Adrenal gland (tissue), 12 donors: ENCODE measurements around the gene ZBTB3. TPM values are rescaled to one million over a fixed set of nuclear protein-coding genes. Genes with fewer than 3 reads are reported as not detected.

Experiments
- DNase-seq, 7 donors: peaks; one replicate each; pipeline ENCODE4 v3.0.0-alpha.2; 2019 to 2020
- H3K27ac ChIP-seq, 5 donors: fragments of 200-600 bp; sonication (generic) in 4 of 5; 1 replicate in 3 of 5; 2 replicates in 2 of 5; pipeline versions ENCODE4 v1.5.1 to v1.8.0; 2016 to 2020; ENCODE audit warnings: mild to moderate bottlenecking in 1 of 5
- H3K27me3 ChIP-seq: fragments of 200-600 bp; 2 replicates; pipeline ENCODE4 v1.8.0; 2021
- H3K36me3 ChIP-seq, 2 donors: fragments of 200-600 bp; replicated peaks in 1 of 2; 1 replicate in 1 of 2; 2 replicates in 1 of 2; pipeline versions ENCODE4 v1.5.1 to v1.8.0; 2018 to 2022
- H3K4me1 ChIP-seq, 2 donors: fragments of 200-600 bp; replicated peaks in 1 of 2; 1 replicate in 1 of 2; 2 replicates in 1 of 2; pipeline versions ENCODE4 v1.5.1 to v1.8.0; 2018 to 2021
- H3K4me3 ChIP-seq, 4 donors: fragments of 200-600 bp; sonication (generic) in 3 of 4; one replicate each; pipeline ENCODE4 v1.5.1; 2016 to 2018
- H3K9me3 ChIP-seq, 3 donors: fragments of 200-600 bp; sonication (generic) in 1 of 3; replicated peaks in 1 of 3; 1 replicate in 2 of 3; 2 replicates in 1 of 3; pipeline versions ENCODE4 v1.5.1 to v1.8.0; 2016 to 2021
- CTCF ChIP-seq, 6 experiments: fragments of 450-650 bp in 4 of 6; fragments of 200-600 bp in 2 of 6; sonication (generic) in 1 of 6; IDR thresholded peaks; 1 replicate in 5 of 6; 2 replicates in 1 of 6; pipeline versions ENCODE4 v1.5.1 to v1.8.0; 2016 to 2021; ENCODE audit warnings: antibody characterized with exemption in 6 of 6, mild to moderate bottlenecking in 2 of 6, moderate library complexity in 1 of 6
- WGBS, 4 donors: extraction: QIAGEN DNeasy Blood & Tissue Kit in 2 of 4; methylation state at CpG; one replicate each; pipeline versions ENCODE4 v1.1.5 to v1.1.7; 2013 to 2017; 5-methylcytosine and 5-hydroxymethylcytosine counted together
- intact Hi-C, 2 donors: fragments of 100-400 bp; cut with DNase I; formaldehyde crosslinking; loops; one replicate each; pipeline versions ENCODE4 v1.14.1 to v1.15.0; 2022 to 2023
- microRNA-seq, 3 donors: library from miRNA; unstranded; fragments of <30 nt; microRNA quantifications; one replicate each; pipeline ENCODE4, GENCODE V29; 2017 to 2020
- polyA plus RNA-seq, 3 donors: library from polyadenylated mRNA; stranded (reverse); fragments of 200-250 nt in 2 of 3; fragments of 350-450 nt in 1 of 3; fragmentation: Illumina TruSeq in 1 of 3; extraction: RNeasy Lipid Tissue Mini Kit (QIAGEN cat#74804) in 1 of 3; gene quantifications; one replicate each; pipeline ENCODE4 v1.2.3, GENCODE V29; 2013 to 2014
- small RNA-seq, 2 donors: library from RNA; depleted of rRNA; stranded (forward); fragments of <200 nt; gene quantifications; one replicate each; pipeline ENCODE3, GENCODE V24; 2016
- total RNA-seq, 9 donors: library from RNA; depleted of rRNA in 4 of 9; stranded (reverse); fragments of >200 nt in 4 of 9; fragments of 120-200 nt in 1 of 9; fragmentation: NEBNext Ultra II Directional in 1 of 9; extraction: Animal tissue kit (Norgen Biotek cat#: 25700) in 1 of 9; gene quantifications; one replicate each; pipeline versions ENCODE4 v1.1.0 to v1.2.4, GENCODE V29; 2013 to 2023
- donor health status: healthy with polysubstance abuse.
- donor health status: Bipolar disorder and iron deficiency.
- donor health status: DM: yes; HTN: yes; CAD: no.
- donor health status: DM: no; HTN: no; CAD: no.
- donor health status: DM: no; HTN: no; CAD: no.
- donor health status: DM: yes; HTN: yes; CAD: no.

The ZBTB3 gene
- total and polyA plus RNA-seq, 12 donors, result 3.0 to 19.5 (median 10.3) TPM

- H3K27ac ChIP-seq, result no peak overlapping the region
- peaks cover 0 to 19% of the 10 kb centered on the region in 2 donors for H3K36me3 ChIP-seq
- no peak for DNase-seq
- intact Hi-C loops, result no loop called here
- no peak overlapping the region for H3K4me3 ChIP-seq
- TF ChIP-seq CTCF (IDR thresholded peaks at IDR 0.05), result no peak
- H3K9me3 ChIP-seq, result no peaks in the 10 kb centered on the region
- 82 to 92% (median 88%) methylated on average over 8 to 11 of the region's 11 CpGs for WGBS, 4 donors
- peaks cover 14 to 18% of the 10 kb centered on the region in 2 donors for H3K4me1 ChIP-seq
- no peaks in the 10 kb centered on the region for H3K27me3 ChIP-seq
Observed at GRCh38 chr11:62702246-62702645, 51.7 kb downstream of the ZBTB3 start.

Small RNAs within 50 kb of the gene (microRNA-seq; reads per million reads assigned to microRNA genes)
- gene MIR6514, result 1.8 to 3.1 (median 2.3) reads per million in 3 donors
- 0.38 to 0.57 (median 0.45) reads per million in 3 donors for gene MIR6748

Small RNAs within 50 kb of the gene (small RNA-seq; reads per million reads assigned to genes)
- gene MIR6514, result 0 to 0.17 reads per million in 2 donors

Other genes with a start within 250 kb of the ZBTB3 start
- 100 to 1,000 TPM in 8 of 9 donors, 10 to 100 TPM in 1; 54.2 to 307 (median 195) TPM for gene AHNAK, start 207.4 kb downstream of the ZBTB3 start, total RNA-seq
- gene AHNAK, start 207.4 kb downstream of the ZBTB3 start, polyA plus RNA-seq, result 10 to 100 TPM; 32.0 to 35.4 (median 32.7) TPM
- 1,000 to 10,000 TPM in 7 of 9 donors, 100 to 1,000 TPM in 2; 943 to 1,585 (median 1,192) TPM for gene EEF1G, start 180.3 kb downstream of the ZBTB3 start, total RNA-seq
- 1,000 to 10,000 TPM in 1 of 3 donors, 100 to 1,000 TPM in 2; 646 to 1,257 (median 934) TPM for gene EEF1G, start 180.3 kb downstream of the ZBTB3 start, polyA plus RNA-seq
- gene TUT1, start 162.6 kb downstream of the ZBTB3 start, total RNA-seq, result 10 to 100 TPM in 7 of 9 donors, 1 to 10 TPM in 2; 7.0 to 32.4 (median 14.9) TPM
- gene TUT1, start 162.6 kb downstream of the ZBTB3 start, polyA plus RNA-seq, result 10 to 100 TPM in 2 of 3 donors, 1 to 10 TPM in 1; 9.4 to 67.6 (median 34.0) TPM
- 10 to 100 TPM; 63.9 to 97.3 (median 73.6) TPM for gene MTA2, start 152.3 kb downstream of the ZBTB3 start, total RNA-seq
- gene MTA2, start 152.3 kb downstream of the ZBTB3 start, polyA plus RNA-seq, result 10 to 100 TPM; 66.5 to 82.4 (median 73.5) TPM
- 10 to 100 TPM; 13.0 to 97.9 (median 35.4) TPM for gene EML3, start 141.4 kb downstream of the ZBTB3 start, total RNA-seq
- gene EML3, start 141.4 kb downstream of the ZBTB3 start, polyA plus RNA-seq, result 100 to 1,000 TPM in 2 of 3 donors, 1 to 10 TPM in 1; 9.7 to 198 (median 139) TPM
- gene ROM1, start 140.9 kb downstream of the ZBTB3 start, total RNA-seq, result 10 to 100 TPM in 3 of 9 donors, 1 to 10 TPM in 6; 1.6 to 22.3 (median 4.9) TPM
- 10 to 100 TPM in 2 of 3 donors, 1 to 10 TPM in 1; 5.1 to 11.3 (median 11.1) TPM for gene ROM1, start 140.9 kb downstream of the ZBTB3 start, polyA plus RNA-seq
- 10 to 100 TPM; 25.3 to 56.6 (median 34.5) TPM for gene B3GAT3, start 132.2 kb downstream of the ZBTB3 start, total RNA-seq
- 10 to 100 TPM in 2 of 3 donors, 1 to 10 TPM in 1; 5.9 to 83.3 (median 60.6) TPM for gene B3GAT3, start 132.2 kb downstream of the ZBTB3 start, polyA plus RNA-seq
- gene GANAB, start 107.5 kb downstream of the ZBTB3 start, total RNA-seq, result 100 to 1,000 TPM; 105 to 304 (median 182) TPM
- 100 to 1,000 TPM in 1 of 3 donors, 10 to 100 TPM in 2; 90.9 to 177 (median 94.0) TPM for gene GANAB, start 107.5 kb downstream of the ZBTB3 start, polyA plus RNA-seq
- gene INTS5, start 100.9 kb downstream of the ZBTB3 start, total RNA-seq, result 10 to 100 TPM in 8 of 9 donors, 1 to 10 TPM in 1; 9.6 to 32.3 (median 25.0) TPM
- gene INTS5, start 100.9 kb downstream of the ZBTB3 start, polyA plus RNA-seq, result 1 to 10 TPM; 4.4 to 7.5 (median 4.6) TPM
- 10 to 100 TPM; 42.8 to 87.3 (median 49.8) TPM for gene C11orf98, start 89.0 kb downstream of the ZBTB3 start, total RNA-seq
- gene C11orf98, start 89.0 kb downstream of the ZBTB3 start, polyA plus RNA-seq, result 100 to 1,000 TPM in 2 of 3 donors, 10 to 100 TPM in 1; 95.8 to 142 (median 104) TPM
- 10 to 100 TPM in 3 of 9 donors, 1 to 10 TPM in 5, not detected in 1; 2.8 to 15.6 (median 8.3) TPM for gene CSKMT, start 88.8 kb downstream of the ZBTB3 start, total RNA-seq
- gene CSKMT, start 88.8 kb downstream of the ZBTB3 start, polyA plus RNA-seq, result 10 to 100 TPM in 2 of 3 donors, 1 to 10 TPM in 1; 1.9 to 37.2 (median 20.6) TPM
- 10 to 100 TPM; 10.2 to 21.3 (median 15.2) TPM for gene UQCC3, start 82.5 kb downstream of the ZBTB3 start, total RNA-seq
- gene UQCC3, start 82.5 kb downstream of the ZBTB3 start, polyA plus RNA-seq, result 10 to 100 TPM in 2 of 3 donors, 1 to 10 TPM in 1; 2.2 to 25.7 (median 25.7) TPM
- gene LBHD1, start 81.9 kb downstream of the ZBTB3 start, total RNA-seq, result 10 to 100 TPM in 3 of 9 donors, 1 to 10 TPM in 6; 1.1 to 22.0 (median 8.4) TPM
- 10 to 100 TPM; 16.5 to 30.4 (median 17.5) TPM for gene LBHD1, start 81.9 kb downstream of the ZBTB3 start, polyA plus RNA-seq
- 100 to 1,000 TPM in 6 of 9 donors, 10 to 100 TPM in 3; 81.3 to 308 (median 139) TPM for gene UBXN1, start 75.1 kb downstream of the ZBTB3 start, total RNA-seq
- 100 to 1,000 TPM; 114 to 225 (median 177) TPM for gene UBXN1, start 75.1 kb downstream of the ZBTB3 start, polyA plus RNA-seq
- 10 to 100 TPM in 6 of 9 donors, 1 to 10 TPM in 3; 3.1 to 29.9 (median 13.6) TPM for gene LRRN4CL, start 64.6 kb downstream of the ZBTB3 start, total RNA-seq
- gene LRRN4CL, start 64.6 kb downstream of the ZBTB3 start, polyA plus RNA-seq, result 1 to 10 TPM; 5.7 to 9.3 (median 6.4) TPM
- 100 to 1,000 TPM in 6 of 9 donors, 10 to 100 TPM in 3; 77.6 to 185 (median 108) TPM for gene BSCL2, start 46.7 kb downstream of the ZBTB3 start, total RNA-seq
- 100 to 1,000 TPM; 134 to 653 (median 440) TPM for gene BSCL2, start 46.7 kb downstream of the ZBTB3 start, polyA plus RNA-seq
- gene GNG3, start 46.5 kb downstream of the ZBTB3 start, total RNA-seq, result 1 to 10 TPM in 3 of 9 donors, under 1 TPM in 4, not detected in 2; 0.39 to 3.2 (median 0.96) TPM
- gene GNG3, start 46.5 kb downstream of the ZBTB3 start, polyA plus RNA-seq, result 10 to 100 TPM in 1 of 3 donors, 1 to 10 TPM in 2; 4.1 to 15.7 (median 6.4) TPM
- 10 to 100 TPM in 8 of 9 donors, 1 to 10 TPM in 1; 9.6 to 34.5 (median 17.6) TPM for gene HNRNPUL2, start 26.7 kb downstream of the ZBTB3 start, total RNA-seq
- 10 to 100 TPM; 23.8 to 40.2 (median 38.1) TPM for gene HNRNPUL2, start 26.7 kb downstream of the ZBTB3 start, polyA plus RNA-seq
- gene TTC9C, start 25.7 kb downstream of the ZBTB3 start, total RNA-seq, result 10 to 100 TPM; 10.7 to 45.0 (median 27.0) TPM
- gene TTC9C, start 25.7 kb downstream of the ZBTB3 start, polyA plus RNA-seq, result 10 to 100 TPM; 36.7 to 93.9 (median 46.3) TPM
- 100 to 1,000 TPM in 1 of 9 donors, 10 to 100 TPM in 8; 58.2 to 195 (median 79.8) TPM for gene POLR2G, start 7.4 kb upstream of the ZBTB3 start, total RNA-seq
- 100 to 1,000 TPM in 2 of 3 donors, 10 to 100 TPM in 1; 67.6 to 109 (median 108) TPM for gene POLR2G, start 7.4 kb upstream of the ZBTB3 start, polyA plus RNA-seq
- 10 to 100 TPM; 18.3 to 42.3 (median 25.9) TPM for gene TAF6L, start 17.2 kb upstream of the ZBTB3 start, total RNA-seq
- gene TAF6L, start 17.2 kb upstream of the ZBTB3 start, polyA plus RNA-seq, result 10 to 100 TPM; 10.8 to 98.1 (median 41.2) TPM
- gene TMEM179B, start 33.2 kb upstream of the ZBTB3 start, total RNA-seq, result 100 to 1,000 TPM in 3 of 9 donors, 10 to 100 TPM in 6; 55.4 to 217 (median 72.6) TPM
- 10 to 100 TPM; 37.2 to 97.7 (median 66.6) TPM for gene TMEM179B, start 33.2 kb upstream of the ZBTB3 start, polyA plus RNA-seq
- 10 to 100 TPM; 12.6 to 49.1 (median 24.7) TPM for gene TMEM223, start 37.8 kb upstream of the ZBTB3 start, total RNA-seq
- gene TMEM223, start 37.8 kb upstream of the ZBTB3 start, polyA plus RNA-seq, result 10 to 100 TPM; 32.0 to 41.3 (median 32.5) TPM
- gene NXF1, start 51.3 kb upstream of the ZBTB3 start, total RNA-seq, result 100 to 1,000 TPM in 1 of 9 donors, 10 to 100 TPM in 8; 32.8 to 134 (median 58.8) TPM
- 100 to 1,000 TPM in 2 of 3 donors, 10 to 100 TPM in 1; 87.0 to 274 (median 231) TPM for gene NXF1, start 51.3 kb upstream of the ZBTB3 start, polyA plus RNA-seq
- 10 to 100 TPM; 22.2 to 59.9 (median 37.3) TPM for gene STX5, start 77.9 kb upstream of the ZBTB3 start, total RNA-seq
- 10 to 100 TPM; 19.7 to 52.4 (median 22.4) TPM for gene STX5, start 77.9 kb upstream of the ZBTB3 start, polyA plus RNA-seq
- not detected for gene TEX54, start 78.7 kb upstream of the ZBTB3 start, total RNA-seq
- gene TEX54, start 78.7 kb upstream of the ZBTB3 start, polyA plus RNA-seq, result 1 to 10 TPM in 1 of 3 donors, under 1 TPM in 1, not detected in 1; 0.27 to 1.4 TPM
- 10 to 100 TPM; 21.7 to 58.0 (median 37.9) TPM for gene WDR74, start 85.4 kb upstream of the ZBTB3 start, total RNA-seq
- 100 to 1,000 TPM in 2 of 3 donors, 10 to 100 TPM in 1; 35.4 to 119 (median 102) TPM for gene WDR74, start 85.4 kb upstream of the ZBTB3 start, polyA plus RNA-seq
- gene SLC3A2, start 126.7 kb upstream of the ZBTB3 start, total RNA-seq, result 100 to 1,000 TPM; 103 to 398 (median 170) TPM
- gene SLC3A2, start 126.7 kb upstream of the ZBTB3 start, polyA plus RNA-seq, result 100 to 1,000 TPM; 123 to 221 (median 155) TPM
- 1 to 10 TPM in 2 of 9 donors, under 1 TPM in 2, not detected in 5; 0.22 to 3.0 (median 1.8) TPM for gene CHRM1, start 167.2 kb upstream of the ZBTB3 start, total RNA-seq
- 1 to 10 TPM; 1.4 to 3.8 (median 1.8) TPM for gene CHRM1, start 167.2 kb upstream of the ZBTB3 start, polyA plus RNA-seq
- not detected for gene SLC22A6, start 230.8 kb upstream of the ZBTB3 start, total RNA-seq
- gene SLC22A6, start 230.8 kb upstream of the ZBTB3 start, polyA plus RNA-seq, result not detected